Measurements from ENCODE around the gene DDX59. TPM values are rescaled to one million over a fixed set of nuclear protein-coding genes. Genes with fewer than 3 reads are reported as not detected.

DDX59 gene
- total RNA-seq, 1 experiment from 2014 or later, result 16.0 TPM

DNA sequence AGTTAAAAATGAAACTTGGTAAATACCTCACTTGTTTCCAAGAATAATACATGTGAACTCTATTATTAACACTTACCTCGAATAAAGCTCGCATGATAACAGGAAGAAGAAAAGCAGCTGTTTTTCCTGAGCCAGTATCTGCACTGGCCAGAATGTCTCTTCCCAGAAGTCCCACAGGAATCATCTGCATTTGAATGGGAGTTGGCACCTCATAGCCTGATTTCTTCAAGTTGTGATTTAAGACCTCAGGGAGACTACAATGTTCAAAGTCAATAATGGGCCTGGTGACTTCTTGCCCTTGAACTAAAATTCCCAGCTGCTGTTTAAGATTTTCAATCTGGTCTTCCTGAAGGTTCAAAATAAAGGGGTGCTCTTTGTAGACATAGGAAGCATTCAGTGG lies 3.8 kb downstream of the DDX59 start:
- Histone ChIP-seq H3K27ac (ENCODE audit: low read depth, low read length) (no peak overlapping the region), H3K4me3 (replicated peaks in 1 of 2; ENCODE audit: low read depth in 1 of 2, low read length in 2 of 2) (no peak overlapping the region), H3K4me2 (ENCODE audit: low read length) (no peak overlapping the region), H4K20me1 (ENCODE audit: insufficient read depth) (no peaks in the 10 kb centered on the region), H3K9me2 (ENCODE audit: insufficient read depth) (no peaks in the 10 kb centered on the region), H3K4me1 (ENCODE audit: control insufficient read depth in 1 of 2, insufficient read depth in 2 of 2, low read length in 2 of 2) (peaks cover 6 to 17% of the 10 kb centered on the region in 2 experiments), H3K36me3 (ENCODE audit: control insufficient read depth in 1 of 2, insufficient read depth in 2 of 2, low read length in 2 of 2) (peaks cover 0 to 7% of the 10 kb centered on the region in 2 experiments; a peak in 1 of 4 replicates), H3K79me2 (ENCODE audit: insufficient read depth, low read length) (peaks cover 2% of the 10 kb centered on the region), H3K9ac (ENCODE audit: low read length) (no peak overlapping the region), H2AFZ (ENCODE audit: low read depth, low read length, poor library complexity, severe bottlenecking) (no peak overlapping the region), H3K27me3 (ENCODE audit: insufficient read depth, low read length) (no peaks in the 10 kb centered on the region), H3K9me3 (ENCODE audit: control insufficient read depth in 1 of 2, insufficient read depth in 1 of 2, low read depth in 1 of 2, low read length in 2 of 2) (no peaks in the 10 kb centered on the region)
- ChIA-PET POLR2A (no interaction called here), CTCF (no interaction called here), RAD21 (ENCODE audit: low non-redundant PET in 1 of 2, low total read pairs in 2 of 2, uncharacterized antibody in 2 of 2, unreplicated experiment in 2 of 2) (no interaction called here)
- DNase-seq (ENCODE audit: low read depth, low spot score) (no peak), ATAC-seq (no peak)
- TF ChIP-seq SIN3A (IDR thresholded peaks at IDR 0.05; ENCODE audit: low read depth), result no peak
- TF ChIP-seq EZH2 (IDR thresholded peaks at IDR 0.05), result no peak
- no peak for TF ChIP-seq POLR2AphosphoS5 (IDR thresholded peaks at IDR 0.05; ENCODE audit: low read depth, low read length)
- TF ChIP-seq, protein P1, sequence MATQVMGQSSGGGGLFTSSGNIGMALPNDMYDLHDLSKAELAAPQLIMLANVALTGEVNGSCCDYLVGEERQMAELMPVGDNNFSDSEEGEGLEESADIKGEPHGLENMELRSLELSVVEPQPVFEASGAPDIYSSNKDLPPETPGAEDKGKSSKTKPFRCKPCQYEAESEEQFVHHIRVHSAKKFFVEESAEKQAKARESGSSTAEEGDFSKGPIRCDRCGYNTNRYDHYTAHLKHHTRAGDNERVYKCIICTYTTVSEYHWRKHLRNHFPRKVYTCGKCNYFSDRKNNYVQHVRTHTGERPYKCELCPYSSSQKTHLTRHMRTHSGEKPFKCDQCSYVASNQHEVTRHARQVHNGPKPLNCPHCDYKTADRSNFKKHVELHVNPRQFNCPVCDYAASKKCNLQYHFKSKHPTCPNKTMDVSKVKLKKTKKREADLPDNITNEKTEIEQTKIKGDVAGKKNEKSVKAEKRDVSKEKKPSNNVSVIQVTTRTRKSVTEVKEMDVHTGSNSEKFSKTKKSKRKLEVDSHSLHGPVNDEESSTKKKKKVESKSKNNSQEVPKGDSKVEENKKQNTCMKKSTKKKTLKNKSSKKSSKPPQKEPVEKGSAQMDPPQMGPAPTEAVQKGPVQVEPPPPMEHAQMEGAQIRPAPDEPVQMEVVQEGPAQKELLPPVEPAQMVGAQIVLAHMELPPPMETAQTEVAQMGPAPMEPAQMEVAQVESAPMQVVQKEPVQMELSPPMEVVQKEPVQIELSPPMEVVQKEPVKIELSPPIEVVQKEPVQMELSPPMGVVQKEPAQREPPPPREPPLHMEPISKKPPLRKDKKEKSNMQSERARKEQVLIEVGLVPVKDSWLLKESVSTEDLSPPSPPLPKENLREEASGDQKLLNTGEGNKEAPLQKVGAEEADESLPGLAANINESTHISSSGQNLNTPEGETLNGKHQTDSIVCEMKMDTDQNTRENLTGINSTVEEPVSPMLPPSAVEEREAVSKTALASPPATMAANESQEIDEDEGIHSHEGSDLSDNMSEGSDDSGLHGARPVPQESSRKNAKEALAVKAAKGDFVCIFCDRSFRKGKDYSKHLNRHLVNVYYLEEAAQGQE (IDR thresholded peaks at IDR 0.05; ENCODE audit: low read depth), result no peak
- no peak for TF ChIP-seq YY1 (IDR thresholded peaks at IDR 0.05; ENCODE audit: extremely low read depth, insufficient replicate concordance, low read depth, low read length)
- no peak for TF ChIP-seq CBX3 (IDR thresholded peaks at IDR 0.05; ENCODE audit: low read depth)
- TF ChIP-seq ZFX (IDR thresholded peaks at IDR 0.05), result no peak
- TF ChIP-seq RAD21 (IDR thresholded peaks at IDR 0.05; ENCODE audit: low read depth), result no peak
- TF ChIP-seq ZBTB33 (IDR thresholded peaks at IDR 0.05; ENCODE audit: extremely low read depth, insufficient replicate concordance, low read length), result no peak
- TF ChIP-seq, protein P2, sequence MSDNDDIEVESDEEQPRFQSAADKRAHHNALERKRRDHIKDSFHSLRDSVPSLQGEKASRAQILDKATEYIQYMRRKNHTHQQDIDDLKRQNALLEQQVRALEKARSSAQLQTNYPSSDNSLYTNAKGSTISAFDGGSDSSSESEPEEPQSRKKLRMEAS (IDR thresholded peaks at IDR 0.05), result no peak
- no peak for TF ChIP-seq CEBPB (IDR thresholded peaks at IDR 0.05; ENCODE audit: low read depth)
- no peak for TF ChIP-seq ATF3 (IDR thresholded peaks at IDR 0.05)
- TF ChIP-seq ZNF274 (IDR thresholded peaks at IDR 0.05; ENCODE audit: low read depth, low read length), result no peak
- no peak for TF ChIP-seq POLR2A (IDR thresholded peaks at IDR 0.05; ENCODE audit: borderline replicate concordance, extremely low read depth, insufficient read depth, insufficient read length)
- TF ChIP-seq JUND (IDR thresholded peaks at IDR 0.05), result no peak
- TF ChIP-seq SRF (IDR thresholded peaks at IDR 0.05; ENCODE audit: low read depth), result no peak
- TF ChIP-seq SP1 (IDR thresholded peaks at IDR 0.05; ENCODE audit: low read depth), result no peak
- no peak for TF ChIP-seq FOSL1 (IDR thresholded peaks at IDR 0.05; ENCODE audit: low read depth)
- no peak for TF ChIP-seq EZH2phosphoT487 (IDR thresholded peaks at IDR 0.05; ENCODE audit: borderline replicate concordance)
- TF ChIP-seq, protein P3, sequence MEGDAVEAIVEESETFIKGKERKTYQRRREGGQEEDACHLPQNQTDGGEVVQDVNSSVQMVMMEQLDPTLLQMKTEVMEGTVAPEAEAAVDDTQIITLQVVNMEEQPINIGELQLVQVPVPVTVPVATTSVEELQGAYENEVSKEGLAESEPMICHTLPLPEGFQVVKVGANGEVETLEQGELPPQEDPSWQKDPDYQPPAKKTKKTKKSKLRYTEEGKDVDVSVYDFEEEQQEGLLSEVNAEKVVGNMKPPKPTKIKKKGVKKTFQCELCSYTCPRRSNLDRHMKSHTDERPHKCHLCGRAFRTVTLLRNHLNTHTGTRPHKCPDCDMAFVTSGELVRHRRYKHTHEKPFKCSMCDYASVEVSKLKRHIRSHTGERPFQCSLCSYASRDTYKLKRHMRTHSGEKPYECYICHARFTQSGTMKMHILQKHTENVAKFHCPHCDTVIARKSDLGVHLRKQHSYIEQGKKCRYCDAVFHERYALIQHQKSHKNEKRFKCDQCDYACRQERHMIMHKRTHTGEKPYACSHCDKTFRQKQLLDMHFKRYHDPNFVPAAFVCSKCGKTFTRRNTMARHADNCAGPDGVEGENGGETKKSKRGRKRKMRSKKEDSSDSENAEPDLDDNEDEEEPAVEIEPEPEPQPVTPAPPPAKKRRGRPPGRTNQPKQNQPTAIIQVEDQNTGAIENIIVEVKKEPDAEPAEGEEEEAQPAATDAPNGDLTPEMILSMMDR (IDR thresholded peaks at IDR 0.05 in 2 of 3, conservative IDR thresholded peaks at IDR 0.05 in 1 of 3; ENCODE audit: borderline replicate concordance in 1 of 3, insufficient read depth in 1 of 3, low read depth in 2 of 3, low read length in 2 of 3), result no peak
- BruUV-seq (replicated peaks), result no TSS peak
- intact Hi-C loops (cut with micrococcal nuclease), result no loop called here
